Measurements from ENCODE around the gene CPNE8.

CPNE8 gene

GRCh38 chr12:38628288-38628687, 277.1 kb downstream of the CPNE8 start:
- ATAC-seq, result no peak

- ATAC-seq, result no peak
Observed at GRCh38 chr12:38625306-38625705, 280.1 kb downstream of the CPNE8 start.

- ATAC-seq, result no peak
Observed at GRCh38 chr12:38614171-38614570, 291.2 kb downstream of the CPNE8 start.

DNA sequence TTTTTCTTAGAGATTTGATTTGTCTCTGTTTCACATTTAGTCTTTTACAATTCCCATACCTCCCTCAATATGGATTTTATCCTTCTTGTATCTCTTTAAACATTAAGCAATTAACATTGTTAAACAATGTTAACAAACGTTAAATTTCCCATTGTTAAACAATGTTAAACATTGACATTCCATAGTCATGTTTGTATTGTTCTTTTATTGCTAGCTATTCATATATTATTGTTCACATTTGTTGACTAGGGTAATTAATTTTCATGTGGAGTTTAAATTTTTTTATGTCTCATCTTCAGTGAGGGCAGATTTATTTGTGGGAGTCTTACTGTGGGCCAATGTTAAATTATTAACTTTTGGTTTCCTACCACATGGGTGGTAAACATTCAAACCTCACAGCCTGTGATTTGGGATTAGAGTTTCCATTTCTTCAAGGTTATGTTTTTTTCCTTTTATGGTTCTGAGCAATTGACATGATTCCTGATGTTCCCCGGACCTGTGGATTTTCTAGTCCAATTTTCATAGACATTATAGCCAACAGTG, 294.5 kb downstream of the CPNE8 start:
- ATAC-seq, result no peak

DNA sequence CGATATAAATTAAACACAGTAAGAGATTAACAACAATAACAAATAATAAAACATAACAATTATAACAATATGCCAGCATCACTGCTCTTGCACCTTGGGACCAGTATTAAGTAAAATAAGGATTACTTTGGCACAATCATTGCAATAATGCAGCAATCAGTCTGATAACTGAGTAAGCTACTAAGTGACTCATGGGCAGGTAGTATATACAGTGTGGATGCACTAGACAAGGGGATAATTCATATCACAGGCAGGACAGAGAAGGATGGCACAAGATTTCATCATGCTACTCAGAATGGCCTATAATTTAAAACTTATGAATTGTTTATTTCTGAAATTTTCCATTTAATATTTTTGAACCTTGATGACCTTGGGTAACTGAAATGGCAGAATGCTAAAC, 298.1 kb downstream of the CPNE8 start:
- ATAC-seq, result no peak
